Esophagus squamous epithelium (tissue), 5 donors: ENCODE measurements around the gene JPT2. TPM values are rescaled to one million over a fixed set of nuclear protein-coding genes. Genes with fewer than 3 reads are reported as not detected.

ENCODE experiments used
- DNase-seq: peaks from one replicate; lab custom pipeline; 2025; lab: John Stamatoyannopoulos, UW
- H3K27ac ChIP-seq, 4 donors: fragments of 200-600 bp; sonication (generic); one replicate each; pipeline ENCODE4 v1.5.1; 2016 to 2019; ENCODE audit warnings: mild to moderate bottlenecking in 1 of 4
- H3K27me3 ChIP-seq, 4 donors: fragments of 200-600 bp; sonication (generic); 1 replicate in 3 of 4; 2 replicates in 1 of 4; pipeline versions ENCODE4 v1.5.1 to v1.6.0; 2017 to 2021; ENCODE audit warnings: antibody characterized with exemption in 1 of 4
- H3K36me3 ChIP-seq, 3 donors: fragments of 200-600 bp; sonication (generic); one replicate each; pipeline ENCODE4 v1.5.1; 2016 to 2019
- H3K4me1 ChIP-seq, 3 donors: fragments of 200-600 bp; sonication (generic); one replicate each; pipeline ENCODE4 v1.5.1; 2017 to 2019
- H3K4me3 ChIP-seq, 4 donors: fragments of 200-600 bp; sonication (generic); 1 replicate in 3 of 4; 2 replicates in 1 of 4; pipeline ENCODE4 v1.5.1; 2016 to 2019; ENCODE audit warnings: mild to moderate bottlenecking in 2 of 4, moderate library complexity in 1 of 4
- H3K9me3 ChIP-seq, 3 donors: fragments of 200-600 bp; sonication (generic); one replicate each; pipeline ENCODE4 v1.5.1; 2016 to 2019
- POLR2A ChIP-seq, 4 donors: fragments of 450-650 bp; IDR thresholded peaks; one replicate each; pipeline ENCODE4 v1.6.1; 2017; ENCODE audit warnings: antibody characterized with exemption in 4 of 4, mild to moderate bottlenecking in 4 of 4, moderate library complexity in 3 of 4
- WGBS, 2 donors: methylation state at CpG; one replicate each; pipeline ENCODE4 v1.1.5; 2018; 5-methylcytosine and 5-hydroxymethylcytosine counted together
- intact Hi-C: fragments of 100-400 bp; cut with DNase I; formaldehyde crosslinking; loops from one replicate; pipeline ENCODE4 v1.15.0; 2022
- total RNA-seq, 4 donors: library from RNA; depleted of rRNA; stranded (reverse); fragments of >200 nt; gene quantifications; one replicate each; pipeline ENCODE4 v1.1.0, GENCODE V29; 2016
- TF ChIP-seq, protein P1 (sequence below), 6 experiments: fragments of 450-650 bp in 4 of 6; fragments of 200-600 bp in 2 of 6; sonication (generic) in 2 of 6; IDR thresholded peaks; one replicate each; pipeline ENCODE4 v1.5.1; 2016 to 2019; ENCODE audit warnings: antibody characterized with exemption in 6 of 6, mild to moderate bottlenecking in 4 of 6, moderate library complexity in 4 of 6
- donor health status: DM: yes; HTN: yes; CAD: no.

The JPT2 gene
- total RNA-seq, 4 donors from 2014 or later, result 45.6 to 68.0 (median 48.6) TPM

DNA sequence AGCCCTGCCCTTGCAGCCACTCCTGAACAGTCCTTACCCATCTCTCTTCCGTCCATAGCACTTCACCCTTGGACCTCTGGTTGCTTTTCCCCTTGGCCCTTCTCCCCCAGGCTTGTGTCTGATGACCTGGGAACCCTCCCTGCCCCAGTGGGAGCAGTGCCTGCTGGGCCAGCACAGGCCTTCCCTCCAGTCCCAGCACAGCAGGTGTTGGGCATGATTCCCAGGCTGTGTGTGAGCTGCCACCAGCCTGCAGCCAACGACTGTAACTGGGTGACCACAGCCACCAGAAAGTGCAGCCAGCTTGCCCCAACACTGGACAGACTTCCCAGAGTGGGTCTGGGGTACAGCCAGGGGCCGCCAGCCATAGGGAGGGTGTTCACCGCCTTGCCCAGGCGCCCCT is 35.9 kb upstream of the JPT2 start:
- Histone ChIP-seq H3K9me3 (no peaks in the 10 kb centered on the region), H3K27me3 (no peaks in the 10 kb centered on the region), H3K27ac (no peak overlapping the region), H3K4me1 (peaks cover 0 to 30% (median 7%) of the 10 kb centered on the region in 3 donors), H3K4me3 (no peak overlapping the region), H3K36me3 (peaks cover 26 to 92% (median 51%) of the 10 kb centered on the region in 3 donors)
- WGBS, 2 donors, result 90 to 96% methylated on average over 2 to 3 of the region's 5 CpGs
- TF ChIP-seq POLR2A (IDR thresholded peaks at IDR 0.05), result no peak
- TF ChIP-seq, protein P1, sequence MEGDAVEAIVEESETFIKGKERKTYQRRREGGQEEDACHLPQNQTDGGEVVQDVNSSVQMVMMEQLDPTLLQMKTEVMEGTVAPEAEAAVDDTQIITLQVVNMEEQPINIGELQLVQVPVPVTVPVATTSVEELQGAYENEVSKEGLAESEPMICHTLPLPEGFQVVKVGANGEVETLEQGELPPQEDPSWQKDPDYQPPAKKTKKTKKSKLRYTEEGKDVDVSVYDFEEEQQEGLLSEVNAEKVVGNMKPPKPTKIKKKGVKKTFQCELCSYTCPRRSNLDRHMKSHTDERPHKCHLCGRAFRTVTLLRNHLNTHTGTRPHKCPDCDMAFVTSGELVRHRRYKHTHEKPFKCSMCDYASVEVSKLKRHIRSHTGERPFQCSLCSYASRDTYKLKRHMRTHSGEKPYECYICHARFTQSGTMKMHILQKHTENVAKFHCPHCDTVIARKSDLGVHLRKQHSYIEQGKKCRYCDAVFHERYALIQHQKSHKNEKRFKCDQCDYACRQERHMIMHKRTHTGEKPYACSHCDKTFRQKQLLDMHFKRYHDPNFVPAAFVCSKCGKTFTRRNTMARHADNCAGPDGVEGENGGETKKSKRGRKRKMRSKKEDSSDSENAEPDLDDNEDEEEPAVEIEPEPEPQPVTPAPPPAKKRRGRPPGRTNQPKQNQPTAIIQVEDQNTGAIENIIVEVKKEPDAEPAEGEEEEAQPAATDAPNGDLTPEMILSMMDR (IDR thresholded peaks at IDR 0.05), result no peak
- no peak for DNase-seq
- intact Hi-C loops, result no loop called here

DNA sequence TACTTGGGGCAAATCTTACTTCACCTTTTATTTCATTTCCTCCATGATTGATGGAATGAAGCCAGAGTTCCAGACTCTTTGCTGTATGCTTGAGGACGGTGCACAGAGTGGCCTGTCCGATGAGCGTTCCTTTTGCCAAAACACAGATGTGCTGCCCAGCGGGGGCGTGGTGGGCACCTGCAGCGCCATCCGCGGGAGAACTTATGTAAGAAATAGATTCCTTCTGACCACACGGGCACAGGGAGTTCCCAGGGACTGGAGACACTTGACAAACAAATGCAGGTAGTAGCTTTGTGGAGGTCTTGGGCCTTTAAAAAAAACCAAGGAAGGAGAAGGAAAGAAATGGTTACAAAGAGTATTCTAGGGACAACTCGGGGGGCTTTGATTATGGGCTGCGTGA is 35.3 kb upstream of the JPT2 start:
- Histone ChIP-seq H3K27me3 (no peaks in the 10 kb centered on the region), H3K9me3 (no peaks in the 10 kb centered on the region), H3K4me3 (no peak overlapping the region), H3K4me1 (peaks cover 0 to 33% (median 7%) of the 10 kb centered on the region in 3 donors), H3K27ac (no peak overlapping the region), H3K36me3 (peaks cover 26 to 92% (median 47%) of the 10 kb centered on the region in 3 donors)
- DNase-seq, result no peak
- WGBS, 2 donors, result 87 to 89% methylated on average over 8 to 11 of the region's 11 CpGs
- TF ChIP-seq, protein P1 (IDR thresholded peaks at IDR 0.05), result no peak
- TF ChIP-seq POLR2A (IDR thresholded peaks at IDR 0.05), result no peak
- intact Hi-C loops, result no loop called here

GRCh38 chr16:1643521-1643920 is 34.6 kb upstream of the JPT2 start:
- no peaks in the 10 kb centered on the region for H3K9me3 ChIP-seq
- H3K27ac ChIP-seq, result no peak overlapping the region
- 93 to 96% methylated on average over 5 to 9 of the region's 12 CpGs for WGBS, 2 donors
- DNase-seq, result no peak
- no peaks in the 10 kb centered on the region for H3K27me3 ChIP-seq
- intact Hi-C loops, result no loop called here
- H3K4me3 ChIP-seq, result no peak overlapping the region
- peaks cover 0 to 33% (median 7%) of the 10 kb centered on the region in 3 donors for H3K4me1 ChIP-seq
- TF ChIP-seq POLR2A (IDR thresholded peaks at IDR 0.05), result no peak
- peaks cover 24 to 92% (median 41%) of the 10 kb centered on the region in 3 donors for H3K36me3 ChIP-seq

GRCh38 chr16:1645914-1646525 is 32.1 kb upstream of the JPT2 start:
- Histone ChIP-seq H3K4me3 (no peak overlapping the region), H3K4me1 (peaks cover 0 to 29% (median 7%) of the 10 kb centered on the region in 3 donors), H3K27ac (peak overlapping the region; percentile 4 to 67 (median 48)), H3K36me3 (peaks cover 20 to 79% (median 27%) of the 10 kb centered on the region in 3 donors), H3K9me3 (no peaks in the 10 kb centered on the region), H3K27me3 (no peaks in the 10 kb centered on the region)
- 27 to 49% methylated on average over 11 of the region's 13 CpGs for WGBS, 2 donors
- no peak for DNase-seq
- intact Hi-C loops, result no loop called here
- TF ChIP-seq, protein P1 (IDR thresholded peaks at IDR 0.05), result no peak
- no peak for TF ChIP-seq POLR2A (IDR thresholded peaks at IDR 0.05)

- Histone ChIP-seq H3K9me3 (no peaks in the 10 kb centered on the region), H3K36me3 (peaks cover 3 to 75% (median 20%) of the 10 kb centered on the region in 3 donors), H3K4me1 (peaks cover 0 to 29% (median 7%) of the 10 kb centered on the region in 3 donors), H3K27me3 (no peaks in the 10 kb centered on the region), H3K4me3 (no peak overlapping the region), H3K27ac (no peak overlapping the region)
- no peak for DNase-seq
- TF ChIP-seq, protein P1 (IDR thresholded peaks at IDR 0.05), result no peak
- TF ChIP-seq POLR2A (IDR thresholded peaks at IDR 0.05), result no peak
- intact Hi-C loops, result no loop called here
- 71 to 82% methylated on average over 13 of the region's 13 CpGs for WGBS, 2 donors
Measured at GRCh38 chr16:1647856-1648255, 30.2 kb upstream of the JPT2 start.
